Measurements from ENCODE around the gene EARS2.
"Not testable (repeated sequence)": the region's sequence is repeated elsewhere in the genome, so short reads cannot be mapped to it uniquely, and the experiment has no call there.

Gene EARS2

DNA sequence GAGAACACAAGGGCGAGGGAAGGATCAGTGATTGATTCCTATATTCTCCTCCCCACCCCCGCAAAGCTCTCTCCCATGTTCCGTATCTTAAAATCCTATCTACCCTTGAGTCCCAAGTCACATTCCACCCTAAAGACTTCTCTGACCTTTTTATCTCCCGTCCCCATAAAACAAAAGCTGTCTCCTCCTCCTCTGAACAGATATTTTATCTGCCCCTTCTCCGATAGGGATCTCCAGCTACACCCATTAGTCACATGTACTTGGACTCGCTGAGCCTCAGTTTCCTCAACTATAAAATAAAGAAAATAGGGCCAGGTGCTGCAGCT is 59.6 kb downstream of the EARS2 start:
- no CpG with 5 or more reads among the region's 6 CpGs for WGBS (ENCODE audit: insufficient coverage, insufficient read length)
- DNase-seq (ENCODE audit: low read depth, low spot score): no peak
- Histone ChIP-seq H3K27me3 (ENCODE audit: control insufficient read depth, insufficient read depth, low read length) (no peaks in the 10 kb centered on the region), H3K4me3 (ENCODE audit: low read length) (no peak overlapping the region), H3K4me1 (ENCODE audit: control insufficient read depth, insufficient read depth, low read length) (peaks cover 3% of the 10 kb centered on the region; the same call in 1 of the 2 replicates), H3K9me3 (ENCODE audit: control insufficient read depth, insufficient read depth, low read length) (no peaks in the 10 kb centered on the region), H3K27ac (ENCODE audit: low read length) (no peak overlapping the region), H3K36me3 (ENCODE audit: control insufficient read depth, insufficient read depth, low read length) (peaks cover 27% of the 10 kb centered on the region)

DNA sequence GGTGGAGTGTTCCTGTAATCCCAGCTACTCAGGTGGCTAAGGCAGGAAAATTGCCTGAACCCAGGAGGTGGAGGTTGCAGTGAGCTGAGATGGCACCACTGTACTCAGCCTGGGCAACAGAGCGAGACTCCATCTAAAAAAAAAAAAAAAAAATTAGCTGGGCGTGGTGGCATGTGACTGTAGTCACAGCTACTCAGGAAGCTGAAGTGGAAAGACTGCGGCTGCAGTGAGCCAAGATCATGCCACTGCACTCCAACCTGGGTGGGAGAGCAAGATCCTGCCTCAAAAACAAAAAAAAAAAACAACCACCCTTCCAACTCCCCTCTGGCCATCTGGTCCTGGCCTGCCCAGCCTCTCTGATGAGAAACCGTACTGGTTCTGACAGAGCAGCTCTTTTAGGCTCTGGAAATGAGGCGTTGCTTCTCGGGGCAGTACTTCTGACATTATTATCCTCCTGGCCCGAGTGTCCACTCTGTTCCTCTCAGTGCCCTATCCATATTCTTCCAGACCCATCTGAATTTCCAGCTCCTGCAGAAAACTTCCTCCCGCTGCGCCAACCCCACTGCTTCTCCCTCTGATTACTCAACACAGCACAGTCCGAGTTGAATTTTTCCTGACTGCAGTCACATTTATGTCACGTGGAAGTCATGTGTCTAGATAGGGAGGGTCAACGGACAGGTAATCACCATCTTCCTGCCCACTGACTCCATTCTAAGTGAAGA is 60.2 kb downstream of the EARS2 start:
- no peak overlapping the region for H3K27ac ChIP-seq (ENCODE audit: low read length)
- DNase-seq (ENCODE audit: low read depth, low spot score): no peak
- WGBS (ENCODE audit: insufficient coverage, insufficient read length): no CpG with 5 or more reads among the region's 12 CpGs
- H3K4me1 ChIP-seq (ENCODE audit: control insufficient read depth, insufficient read depth, low read length): peaks cover 3% of the 10 kb centered on the region; the same call in 1 of the 2 replicates
- H3K4me3 ChIP-seq (ENCODE audit: low read length): no peak overlapping the region
- no peaks in the 10 kb centered on the region for H3K9me3 ChIP-seq (ENCODE audit: control insufficient read depth, insufficient read depth, low read length)
- no peaks in the 10 kb centered on the region for H3K27me3 ChIP-seq (ENCODE audit: control insufficient read depth, insufficient read depth, low read length)
- H3K36me3 ChIP-seq (ENCODE audit: control insufficient read depth, insufficient read depth, low read length): peaks cover 27% of the 10 kb centered on the region

DNA sequence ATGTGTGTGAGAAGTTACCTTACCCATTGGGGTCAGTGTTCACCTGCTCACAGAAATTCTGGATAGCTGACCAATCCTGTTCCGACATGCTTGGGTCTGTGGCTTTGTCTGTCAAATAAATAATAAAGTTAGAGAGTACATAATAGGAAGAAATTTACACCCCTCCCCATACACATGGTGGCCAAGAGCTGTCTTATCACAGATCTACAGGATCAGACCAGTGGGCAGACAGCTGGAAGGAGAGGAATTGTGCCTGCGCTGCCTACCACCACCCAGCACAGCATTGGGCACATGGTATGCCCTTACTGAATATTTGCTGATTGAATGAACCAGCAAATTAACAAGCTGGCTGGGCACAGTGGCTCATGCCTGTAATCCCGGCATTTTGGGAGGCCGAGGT is 61.5 kb downstream of the EARS2 start:
- DNase-seq (ENCODE audit: low read depth, low spot score): no peak
- no CpG with 5 or more reads among the region's 4 CpGs for WGBS (ENCODE audit: insufficient coverage, insufficient read length)
- H3K4me3 ChIP-seq (ENCODE audit: low read length): no peak overlapping the region
- H3K9me3 ChIP-seq (ENCODE audit: control insufficient read depth, insufficient read depth, low read length): no peaks in the 10 kb centered on the region
- H3K36me3 ChIP-seq (ENCODE audit: control insufficient read depth, insufficient read depth, low read length): peaks cover 29% of the 10 kb centered on the region
- H3K27ac ChIP-seq (ENCODE audit: low read length): no peak overlapping the region
- H3K4me1 ChIP-seq (ENCODE audit: control insufficient read depth, insufficient read depth, low read length): peaks cover 3% of the 10 kb centered on the region; the same call in 1 of the 2 replicates
- no peaks in the 10 kb centered on the region for H3K27me3 ChIP-seq (ENCODE audit: control insufficient read depth, insufficient read depth, low read length)

DNA sequence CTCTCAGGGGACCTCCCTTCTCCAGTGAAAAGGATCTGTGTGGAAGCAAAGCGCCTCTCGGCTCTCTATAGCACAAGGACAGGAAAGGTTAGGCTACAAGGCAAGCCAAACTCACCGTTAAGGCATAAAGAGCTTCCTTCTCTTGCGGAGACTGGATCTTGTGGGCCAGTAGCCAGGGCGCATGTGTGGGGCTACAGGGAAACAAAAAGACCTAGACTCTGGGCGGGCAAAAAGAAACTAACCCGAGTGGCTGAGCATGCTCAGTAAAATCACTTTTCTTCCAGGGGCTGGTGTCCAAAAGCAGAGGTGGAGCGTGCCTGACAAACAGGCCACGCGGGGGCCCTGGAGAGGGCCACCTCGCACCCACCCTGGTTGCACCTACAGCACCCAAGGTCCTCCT is 63.0 kb downstream of the EARS2 start:
- no CpG with 5 or more reads among the region's 11 CpGs for WGBS (ENCODE audit: insufficient coverage, insufficient read length)
- DNase-seq (ENCODE audit: low read depth, low spot score): no peak
- Histone ChIP-seq H3K36me3 (ENCODE audit: control insufficient read depth, insufficient read depth, low read length) (peaks cover 32% of the 10 kb centered on the region), H3K4me3 (ENCODE audit: low read length) (no peak overlapping the region), H3K27ac (ENCODE audit: low read length) (no peak overlapping the region), H3K9me3 (ENCODE audit: control insufficient read depth, insufficient read depth, low read length) (no peaks in the 10 kb centered on the region), H3K4me1 (ENCODE audit: control insufficient read depth, insufficient read depth, low read length) (no peaks in the 10 kb centered on the region), H3K27me3 (ENCODE audit: control insufficient read depth, insufficient read depth, low read length) (no peaks in the 10 kb centered on the region)

DNA sequence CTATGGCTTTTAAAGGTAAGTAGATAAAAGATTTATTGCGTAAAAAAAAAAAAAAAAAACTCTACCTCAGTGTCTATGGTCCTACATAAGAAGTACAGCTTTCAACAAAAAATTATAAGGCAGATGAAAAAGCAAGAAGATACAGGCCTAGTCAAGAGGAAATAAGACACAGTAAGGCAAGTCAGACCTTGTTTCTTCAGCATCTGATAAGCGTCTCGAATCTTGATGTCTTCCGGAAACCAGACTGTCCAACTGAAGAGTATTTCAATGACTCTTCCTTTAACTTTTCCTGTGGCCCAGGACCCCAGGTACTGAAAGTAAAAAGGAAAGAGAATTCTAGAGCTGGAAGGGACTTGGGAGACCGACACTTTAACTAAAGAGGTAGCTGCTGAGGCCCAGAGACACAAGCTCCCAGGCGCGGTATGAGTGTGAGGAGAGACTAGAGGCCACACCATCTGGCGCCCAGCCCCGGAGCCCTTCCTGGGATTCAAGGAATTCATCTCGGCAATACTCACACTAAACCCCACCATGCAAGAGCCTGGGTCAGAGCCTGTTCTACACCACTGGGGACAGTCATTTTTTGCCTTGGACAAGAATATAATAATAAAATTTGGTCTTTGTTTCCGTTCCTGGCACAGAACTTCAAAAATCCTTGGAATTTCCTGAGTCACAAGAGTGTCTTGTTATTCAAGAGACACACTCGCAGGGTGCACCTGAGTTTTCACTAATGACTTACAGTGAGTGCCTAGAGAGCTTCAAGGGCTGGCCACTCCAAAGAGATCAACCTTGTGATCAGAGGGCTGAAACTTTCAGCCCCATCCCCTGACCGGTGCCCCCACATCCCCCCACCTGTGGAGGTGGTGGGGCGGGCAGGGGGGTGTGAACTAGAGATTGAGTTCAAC is 65.4 kb downstream of the EARS2 start:
- Histone ChIP-seq H3K27ac (ENCODE audit: low read length) (no peak overlapping the region), H3K27me3 (ENCODE audit: control insufficient read depth, insufficient read depth, low read length) (no peaks in the 10 kb centered on the region), H3K36me3 (ENCODE audit: control insufficient read depth, insufficient read depth, low read length) (peaks cover 51% of the 10 kb centered on the region), H3K4me1 (ENCODE audit: control insufficient read depth, insufficient read depth, low read length) (no peaks in the 10 kb centered on the region), H3K4me3 (ENCODE audit: low read length) (no peak overlapping the region), H3K9me3 (ENCODE audit: control insufficient read depth, insufficient read depth, low read length) (no peaks in the 10 kb centered on the region)
- no CpG with 5 or more reads among the region's 14 CpGs for WGBS (ENCODE audit: insufficient coverage, insufficient read length)
- DNase-seq (ENCODE audit: low read depth, low spot score): no peak

DNA sequence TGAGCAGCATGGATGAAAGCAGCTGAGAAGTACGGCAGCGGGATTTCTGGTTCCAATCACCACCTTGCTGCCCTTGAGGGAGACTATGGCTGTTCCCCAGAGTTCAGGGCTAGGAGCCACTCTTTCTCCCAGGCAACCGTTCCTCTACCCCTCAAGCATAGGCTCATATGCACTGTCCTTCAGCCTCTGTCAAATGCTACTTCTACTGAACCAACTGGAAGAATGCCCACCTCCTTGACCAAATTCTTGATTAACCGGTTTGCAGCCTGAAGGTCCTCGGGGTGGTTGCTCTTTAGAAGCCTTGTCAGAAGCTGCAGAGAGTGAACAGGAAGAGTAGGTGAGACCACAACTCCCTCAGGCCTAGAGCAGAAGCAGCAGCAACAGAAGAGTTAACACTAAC is 70.7 kb downstream of the EARS2 start:
- H3K4me1 ChIP-seq (ENCODE audit: control insufficient read depth, insufficient read depth, low read length): no peaks in the 10 kb centered on the region
- no CpG with 5 or more reads among the region's 5 CpGs for WGBS (ENCODE audit: insufficient coverage, insufficient read length)
- H3K36me3 ChIP-seq (ENCODE audit: control insufficient read depth, insufficient read depth, low read length): peaks cover 46% of the 10 kb centered on the region

DNA sequence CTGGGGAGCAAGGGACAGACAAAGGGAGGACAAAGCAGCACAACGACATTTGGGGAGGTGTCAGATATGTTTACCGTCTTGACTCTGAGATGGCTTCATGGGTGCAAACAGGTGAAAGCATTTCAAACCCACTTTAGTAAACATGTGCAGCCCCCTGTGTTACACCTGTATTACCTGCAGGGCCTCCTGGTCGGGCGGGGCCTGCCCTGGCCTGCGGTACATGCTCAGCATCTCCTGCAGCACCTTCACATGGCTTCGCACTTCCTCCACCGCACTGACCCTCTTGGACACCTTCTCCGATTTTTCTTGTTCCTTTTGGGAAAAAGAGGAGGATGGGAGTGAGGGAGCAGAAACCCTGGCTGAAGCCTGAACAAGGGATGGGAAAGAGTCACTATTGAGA is 71.3 kb downstream of the EARS2 start:
- no peak overlapping the region for H3K27ac ChIP-seq (ENCODE audit: low read length)
- H3K4me3 ChIP-seq (ENCODE audit: low read length): no peak overlapping the region
- DNase-seq (ENCODE audit: low read depth, low spot score): no peak
- WGBS (ENCODE audit: insufficient coverage, insufficient read length): no CpG with 5 or more reads among the region's 8 CpGs
- H3K9me3 ChIP-seq (ENCODE audit: control insufficient read depth, insufficient read depth, low read length): no peaks in the 10 kb centered on the region
- H3K36me3 ChIP-seq (ENCODE audit: control insufficient read depth, insufficient read depth, low read length): peaks cover 47% of the 10 kb centered on the region
- H3K4me1 ChIP-seq (ENCODE audit: control insufficient read depth, insufficient read depth, low read length): no peaks in the 10 kb centered on the region
- H3K27me3 ChIP-seq (ENCODE audit: control insufficient read depth, insufficient read depth, low read length): no peaks in the 10 kb centered on the region

More for the DNA sequence above, 70.7 kb downstream of the EARS2 start:
- no peaks in the 10 kb centered on the region for H3K9me3 ChIP-seq (ENCODE audit: control insufficient read depth, insufficient read depth, low read length)
- DNase-seq (ENCODE audit: low read depth, low spot score): no peak
- no peak overlapping the region for H3K4me3 ChIP-seq (ENCODE audit: low read length)
- no peaks in the 10 kb centered on the region for H3K27me3 ChIP-seq (ENCODE audit: control insufficient read depth, insufficient read depth, low read length)
- H3K27ac ChIP-seq (ENCODE audit: low read length): no peak overlapping the region

DNA sequence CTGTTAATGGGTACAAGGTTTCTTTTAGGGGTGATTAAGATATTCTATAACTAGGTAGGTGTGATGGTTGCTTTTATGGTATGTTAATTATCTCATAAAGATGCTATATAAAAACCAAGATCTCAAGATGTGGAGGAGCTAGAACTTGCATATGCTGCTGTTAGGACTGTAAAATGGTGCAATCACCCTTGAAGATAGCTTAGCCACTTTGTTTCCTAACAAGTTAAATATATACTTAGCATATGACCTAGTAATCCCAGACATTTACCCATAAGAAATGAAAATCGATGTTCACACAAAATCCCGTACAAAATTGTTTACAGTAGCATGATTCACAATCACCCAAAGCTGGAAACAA is 71.9 kb downstream of the EARS2 start:
- Histone ChIP-seq H3K36me3 (ENCODE audit: control insufficient read depth, insufficient read depth, low read length) (peaks cover 53% of the 10 kb centered on the region), H3K4me3 (ENCODE audit: low read length) (no peak overlapping the region), H3K4me1 (ENCODE audit: control insufficient read depth, insufficient read depth, low read length) (no peaks in the 10 kb centered on the region), H3K27me3 (ENCODE audit: control insufficient read depth, insufficient read depth, low read length) (no peaks in the 10 kb centered on the region), H3K27ac (ENCODE audit: low read length) (no peak overlapping the region), H3K9me3 (ENCODE audit: control insufficient read depth, insufficient read depth, low read length) (no peaks in the 10 kb centered on the region)
- no CpG with 5 or more reads among the region's 2 CpGs for WGBS (ENCODE audit: insufficient coverage, insufficient read length)
- no peak for DNase-seq (ENCODE audit: low read depth, low spot score)

DNA sequence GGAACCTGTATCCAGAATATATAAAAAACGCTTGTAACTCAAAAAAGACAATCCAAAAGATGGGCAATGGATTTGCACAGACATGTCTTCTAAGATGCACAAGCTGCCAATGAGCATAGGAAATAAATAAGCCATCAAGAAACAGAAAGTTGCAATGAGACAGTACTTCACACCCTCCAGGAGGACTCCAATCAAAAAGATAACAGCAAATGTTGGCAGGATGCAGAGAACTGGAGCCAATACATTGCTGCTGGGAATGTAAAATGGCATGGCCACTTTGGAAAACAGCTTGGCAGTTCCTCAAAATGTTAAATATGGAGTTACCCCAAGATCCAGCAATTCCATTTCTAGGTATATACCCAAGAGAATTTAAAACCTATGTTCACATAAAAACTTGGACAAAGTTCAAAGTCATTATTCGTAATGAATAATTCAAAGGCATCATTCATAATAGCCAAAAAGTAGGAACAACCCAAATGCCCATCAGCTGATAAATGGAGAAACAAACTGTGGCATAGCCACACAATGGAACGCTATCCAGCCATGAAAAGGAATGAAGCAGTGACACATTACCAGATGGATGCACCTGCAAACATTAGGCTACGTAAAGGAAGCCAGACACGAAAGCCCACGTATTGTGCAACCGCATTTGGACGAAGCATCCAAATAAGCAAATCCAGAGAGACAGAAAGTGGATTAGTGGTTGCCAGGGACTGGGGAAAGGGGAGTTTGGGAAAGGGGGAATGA is 72.5 kb downstream of the EARS2 start:
- H3K4me1 ChIP-seq (ENCODE audit: control insufficient read depth, insufficient read depth, low read length): no peaks in the 10 kb centered on the region
- no CpG with 5 or more reads among the region's 8 CpGs for WGBS (ENCODE audit: insufficient coverage, insufficient read length)
- no peaks in the 10 kb centered on the region for H3K9me3 ChIP-seq (ENCODE audit: control insufficient read depth, insufficient read depth, low read length)
- no peak overlapping the region for H3K27ac ChIP-seq (ENCODE audit: low read length)
- DNase-seq (ENCODE audit: low read depth, low spot score): no peak
- H3K4me3 ChIP-seq (ENCODE audit: low read length): no peak overlapping the region
- no peaks in the 10 kb centered on the region for H3K27me3 ChIP-seq (ENCODE audit: control insufficient read depth, insufficient read depth, low read length)
- peaks cover 56% of the 10 kb centered on the region for H3K36me3 ChIP-seq (ENCODE audit: control insufficient read depth, insufficient read depth, low read length)

DNA sequence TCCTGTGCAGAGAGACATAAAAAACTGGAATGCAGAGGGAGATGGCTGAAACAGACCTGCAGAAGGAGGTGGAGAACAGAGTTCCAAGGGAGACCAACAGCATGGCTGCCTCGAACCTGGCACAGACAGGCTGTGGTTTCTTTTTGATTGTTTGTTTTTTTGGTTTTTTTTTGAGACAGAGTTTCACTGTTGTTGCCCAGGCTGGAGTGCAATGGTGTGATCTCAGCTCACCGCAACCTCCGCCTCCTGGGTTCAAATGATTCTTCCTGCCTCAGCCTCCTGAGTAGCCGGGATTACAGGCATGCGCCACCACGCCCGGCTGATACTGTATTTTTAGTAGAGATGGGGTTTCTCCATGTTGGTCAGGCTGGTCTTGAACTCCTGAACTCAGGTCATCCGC is 73.7 kb downstream of the EARS2 start:
- DNase-seq (ENCODE audit: low read depth, low spot score); H3K9me3 ChIP-seq (ENCODE audit: control insufficient read depth, insufficient read depth, low read length); H3K4me1 ChIP-seq (ENCODE audit: control insufficient read depth, insufficient read depth, low read length); H3K27me3 ChIP-seq (ENCODE audit: control insufficient read depth, insufficient read depth, low read length); H3K4me3 ChIP-seq (ENCODE audit: low read length); H3K27ac ChIP-seq (ENCODE audit: low read length): not testable (repeated sequence)
- no CpG with 5 or more reads among the region's 8 CpGs for WGBS (ENCODE audit: insufficient coverage, insufficient read length)
- H3K36me3 ChIP-seq (ENCODE audit: control insufficient read depth, insufficient read depth, low read length): peaks cover 61% of the 10 kb centered on the region
